GM18498 (cell line): ENCODE results near the gene TYW1B.
"Not testable (repeated sequence)": the region's sequence is repeated elsewhere in the genome, so short reads cannot be mapped to it uniquely, and the experiment has no call there.

ENCODE experiments used
- ATAC-seq: cut with Tn5 transposase; IDR thresholded peaks from one replicate; pipeline ENCODE4 v1.9.1; 2021; ENCODE audit warnings: mild to moderate bottlenecking, moderate library complexity; ENCODE audit not compliant: unreplicated experiment

The TYW1B gene

GRCh38 chr7:72827839-72828591 is at the start of gene TYW1B:
TYW1B (minus strand) TSS chr7:72828200; CDS start chr7:72828075, 125 bp downstream.
- peak; percentile 91 for ATAC-seq

DNA sequence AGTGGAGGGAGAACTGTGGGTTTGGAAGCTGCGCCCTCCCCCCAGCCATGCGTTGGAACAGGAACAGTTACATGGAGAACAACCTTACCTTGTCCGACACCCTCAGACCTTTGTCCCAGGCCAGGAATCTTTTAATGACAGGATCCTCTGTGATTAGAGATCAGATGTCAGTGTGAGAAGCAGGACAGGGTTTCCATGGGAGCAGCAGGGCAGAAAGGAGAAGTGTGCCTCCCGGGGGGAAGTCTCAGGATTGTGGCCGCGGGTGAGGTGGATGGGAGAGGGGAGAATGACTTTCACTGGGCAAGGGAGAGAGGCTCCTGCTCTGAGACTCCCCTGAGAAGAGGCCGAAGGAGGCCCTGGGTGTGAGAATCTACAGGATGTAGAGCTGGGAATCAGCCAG is 39.6 kb upstream of the TYW1B start:
- ATAC-seq: not testable (repeated sequence)

DNA sequence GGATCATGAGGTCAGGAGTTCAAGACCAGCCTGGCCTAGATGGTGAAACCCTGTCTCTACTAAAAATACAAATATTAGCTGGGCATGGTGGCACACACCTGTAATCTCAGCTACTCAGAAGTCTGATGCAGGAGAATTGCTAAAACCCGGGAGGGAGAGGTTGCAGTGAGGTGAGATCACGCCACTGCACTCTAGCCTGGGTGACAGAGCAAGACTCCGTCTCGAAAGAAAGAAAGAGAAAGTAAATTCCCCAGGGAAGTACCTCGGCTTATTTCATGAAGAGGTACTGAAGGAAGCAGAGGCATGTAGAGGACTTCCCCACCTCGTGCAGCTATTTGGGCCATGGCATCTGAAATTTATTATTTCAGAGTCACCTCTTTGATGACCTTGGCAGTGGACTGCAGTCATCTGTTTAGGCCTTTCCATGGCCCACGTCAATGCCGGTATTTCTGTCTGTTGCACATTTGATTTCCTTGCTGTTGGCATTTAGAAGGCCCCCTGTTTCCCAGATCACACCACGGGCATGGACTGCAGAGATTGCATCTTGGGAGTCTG is 30.9 kb upstream of the TYW1B start:
- not testable (repeated sequence) for ATAC-seq

- ATAC-seq: not testable (repeated sequence)
Observed at GRCh38 chr7:72857925-72858324, 29.9 kb upstream of the TYW1B start.

- not testable (repeated sequence) for ATAC-seq
Observed at GRCh38 chr7:72855261-72855660, 27.3 kb upstream of the TYW1B start.

GRCh38 chr7:72852937-72853336 is 24.9 kb upstream of the TYW1B start:
- ATAC-seq: not testable (repeated sequence)

- ATAC-seq: not testable (repeated sequence)
Observed at GRCh38 chr7:72850746-72851145, 22.7 kb upstream of the TYW1B start.

- ATAC-seq: not testable (repeated sequence)
Observed at GRCh38 chr7:72844146-72844545, 16.1 kb upstream of the TYW1B start.

DNA sequence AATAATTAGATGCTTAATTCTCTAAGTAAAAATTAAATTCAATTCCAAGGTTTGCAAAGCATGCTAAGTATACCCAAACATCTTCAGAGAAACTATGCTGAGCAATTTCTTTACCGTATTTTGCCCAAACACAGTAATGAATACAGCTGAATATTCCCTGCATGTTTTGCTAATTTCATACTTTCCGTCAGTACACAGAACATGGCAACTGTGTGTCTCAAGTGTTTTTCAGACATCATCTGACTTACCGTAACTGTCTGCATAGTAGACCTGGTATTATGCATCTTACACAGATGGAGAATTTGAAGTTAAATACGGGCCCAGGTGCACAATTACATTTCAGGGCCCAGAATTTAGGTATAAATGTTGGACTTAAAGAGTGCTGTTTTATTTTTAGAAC is 15.2 kb upstream of the TYW1B start:
- not testable (repeated sequence) for ATAC-seq

DNA sequence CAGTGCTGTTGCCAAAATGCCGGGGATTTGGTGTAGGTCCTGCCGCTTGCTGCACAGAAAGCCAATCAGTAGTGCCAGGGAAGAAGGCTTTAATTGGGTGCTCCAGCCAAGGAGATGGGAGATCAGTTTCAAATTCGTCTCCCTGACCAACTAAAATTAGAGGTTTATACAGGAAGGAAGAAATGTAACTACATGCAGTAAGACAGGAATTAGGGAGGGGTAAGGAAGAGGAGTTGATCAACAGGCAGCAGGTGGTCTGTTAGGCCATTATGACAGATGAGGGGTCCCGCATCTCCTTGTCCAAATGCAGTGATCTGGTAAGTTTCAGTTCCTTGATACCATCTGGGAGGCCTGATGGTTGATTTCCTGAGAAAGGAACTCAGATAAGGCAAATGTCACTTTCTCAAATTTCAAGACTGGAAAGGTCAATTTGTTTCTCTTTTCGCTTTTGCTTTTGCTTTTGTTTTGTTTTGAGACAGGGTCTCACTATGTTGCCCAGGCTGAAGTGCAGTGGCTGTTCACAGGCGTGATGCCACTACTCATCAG is 13.0 kb upstream of the TYW1B start:
- not testable (repeated sequence) for ATAC-seq

GRCh38 chr7:72838315-72838714 is 10.3 kb upstream of the TYW1B start:
- not testable (repeated sequence) for ATAC-seq

- not testable (repeated sequence) for ATAC-seq
Observed at GRCh38 chr7:72837291-72837690, 9.3 kb upstream of the TYW1B start.

- ATAC-seq: not testable (repeated sequence)
Observed at GRCh38 chr7:72830567-72830966, 2.6 kb upstream of the TYW1B start.

GRCh38 chr7:72829687-72830354 is 1.8 kb upstream of the TYW1B start:
- peak; percentile 34 for ATAC-seq

- peak; percentile 58 for ATAC-seq
Observed at GRCh38 chr7:72829291-72829686, 1.3 kb upstream of the TYW1B start.

DNA sequence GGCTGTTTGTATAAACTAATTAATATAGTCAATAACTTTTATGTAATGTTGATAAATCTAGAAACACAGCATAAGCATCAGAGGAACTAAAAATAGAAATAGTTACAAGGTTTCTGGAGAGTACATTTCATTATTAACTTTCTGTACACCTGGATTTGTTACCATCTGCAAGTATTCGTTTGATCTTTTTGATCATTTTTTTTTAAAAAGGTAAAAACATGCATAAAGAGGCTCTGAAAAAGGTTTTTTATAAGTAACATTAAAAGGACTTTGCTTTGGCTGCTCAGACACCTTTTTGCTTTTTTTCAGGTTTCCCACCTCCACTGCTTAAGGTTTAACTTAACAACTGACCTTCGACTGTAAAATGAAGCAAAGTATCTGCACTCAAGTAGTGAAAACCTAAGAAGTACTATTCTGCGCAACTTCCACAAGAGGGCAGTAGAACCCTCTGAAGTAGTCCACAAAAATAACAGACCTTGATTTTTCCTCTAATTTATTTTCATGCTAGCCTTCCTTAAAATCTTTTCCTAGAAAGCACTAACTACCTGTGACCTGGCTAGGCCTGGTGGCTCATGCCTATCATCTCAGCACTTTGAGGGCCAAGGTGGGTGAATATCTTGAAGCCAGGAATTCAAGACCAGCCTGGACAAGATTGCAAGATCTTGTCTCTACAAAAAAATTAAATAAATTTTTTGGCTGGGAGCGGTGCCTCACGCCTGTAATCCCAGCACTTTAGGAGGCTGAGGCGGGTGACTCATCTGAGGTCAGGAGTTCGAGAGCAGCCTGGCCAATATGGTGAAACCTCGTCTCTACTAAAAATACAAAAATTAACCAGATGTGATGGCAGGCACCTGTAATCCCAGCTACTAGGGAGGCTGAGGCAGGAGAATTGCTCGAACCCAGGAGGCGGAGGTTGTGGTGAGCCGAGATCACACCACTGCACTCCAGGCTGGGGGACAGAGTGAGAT is 4.0 kb downstream of the TYW1B start:
- ATAC-seq: not testable (repeated sequence)

DNA sequence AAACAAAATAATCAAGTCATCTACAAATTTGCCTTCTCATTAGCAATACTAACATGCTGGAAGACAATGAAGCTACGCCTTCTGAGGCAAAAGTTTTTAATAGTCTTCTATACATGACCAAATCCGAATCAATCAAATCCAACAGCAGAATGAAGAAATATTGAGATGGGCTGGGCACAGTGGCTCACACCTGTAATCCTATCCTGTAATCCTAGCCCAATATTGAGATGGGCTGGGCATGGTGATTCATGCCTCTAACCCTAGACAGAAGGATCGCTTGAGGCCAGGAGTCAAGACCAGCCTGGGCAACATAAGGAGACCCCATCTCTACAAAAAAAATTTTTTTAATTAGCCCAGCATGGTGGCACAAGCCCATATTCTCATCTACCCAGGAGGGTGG is 5.5 kb downstream of the TYW1B start:
- ATAC-seq: not testable (repeated sequence)

DNA sequence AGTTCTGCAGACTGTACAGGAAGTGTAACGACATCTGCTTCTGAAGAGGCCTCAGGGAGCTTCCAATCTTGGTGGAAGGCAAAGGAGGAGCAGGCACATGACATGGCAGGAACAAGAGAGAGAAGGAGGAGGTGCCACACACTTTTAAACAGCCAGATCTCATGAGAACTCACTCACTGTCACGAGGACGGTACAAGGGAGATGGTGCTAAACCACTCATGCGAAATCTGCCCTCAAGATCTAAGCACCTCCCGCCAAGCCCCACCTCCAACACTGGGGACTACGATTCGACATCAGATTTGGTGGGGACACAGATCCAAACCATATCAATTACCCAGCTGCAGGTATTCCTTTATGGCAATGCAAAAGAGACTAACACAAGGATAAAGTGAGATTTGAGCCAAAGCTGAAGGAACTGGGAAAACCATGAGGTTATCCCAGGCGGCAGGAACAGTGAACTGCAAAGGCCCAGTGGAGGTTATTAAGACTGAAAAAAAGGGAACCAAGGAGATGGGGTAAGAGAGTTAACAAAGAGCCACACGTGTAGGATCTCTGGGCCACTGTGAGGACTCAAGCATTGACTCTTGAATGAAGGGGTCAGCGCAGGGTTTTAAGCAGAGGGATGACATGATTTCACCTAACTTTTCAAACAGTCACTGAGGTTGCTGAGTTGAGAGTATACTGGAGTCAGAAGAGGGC is 9.2 kb downstream of the TYW1B start:
- not testable (repeated sequence) for ATAC-seq

DNA sequence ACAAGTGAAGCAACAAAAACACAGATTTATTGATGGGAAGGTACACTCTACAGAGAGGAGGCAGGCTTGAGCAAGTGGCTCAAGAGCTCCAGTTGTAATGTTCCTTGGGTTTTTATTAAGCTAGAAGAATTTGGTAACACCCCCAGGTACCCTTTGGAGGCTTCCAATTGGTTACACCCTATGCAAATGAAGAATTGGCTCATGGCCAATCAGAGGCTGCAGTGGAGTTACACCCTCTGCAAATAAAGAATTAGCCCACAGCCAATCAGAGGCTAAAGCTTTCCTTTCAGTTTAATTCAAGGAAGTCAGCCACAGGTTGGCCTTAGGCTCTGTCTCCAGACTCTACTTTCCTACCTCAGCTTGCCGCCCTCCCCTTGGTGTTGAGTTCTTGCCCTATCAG is 10.3 kb downstream of the TYW1B start:
- ATAC-seq: not testable (repeated sequence)
